Erythroblast (primary cell): ENCODE measurements around the gene USP26.

Experiments
- GATA1 ChIP-seq: IDR thresholded peaks from 2 replicates; pipeline ENCODE4 v1.6.1; 2011; ENCODE audit warnings: low read depth, mild to moderate bottlenecking, control low read depth, low read length, moderate library complexity
- POLR2A ChIP-seq: IDR thresholded peaks from 2 replicates; pipeline ENCODE4 v1.6.1; 2011; ENCODE audit warnings: mild to moderate bottlenecking, low read length

- TF ChIP-seq POLR2A = no peak
- TF ChIP-seq GATA1 = no peak
Measured at GRCh38 chrX:133094098-133094731, 2.7 kb downstream of the USP26 start.
